PC-9 (cell line): ENCODE results near the gene HEPHL1. TPM values are rescaled to one million over a fixed set of nuclear protein-coding genes. Genes with fewer than 3 reads are reported as not detected.

Experiments used
- BruUV-seq: library from RNA; stranded (reverse); fragments of 400-500 nt; replicated peaks from 2 replicates; lab custom pipeline; 2021; lab: Mats Ljungman, UMichigan
- CTCF ChIA-PET: fragments of 300-600 bp; sonication (Branson Sonifier 250); formaldehyde crosslinking; loops from one replicate; lab custom pipeline; 2022; ENCODE audit warnings: antibody characterized with exemption; lab: Charles Lee
- POLR2A ChIA-PET: fragments of 300-600 bp; sonication (Branson Sonifier 250); formaldehyde crosslinking; loops from one replicate; lab custom pipeline; 2022; ENCODE audit warnings: antibody characterized with exemption; ENCODE audit not compliant: unreplicated experiment; lab: Charles Lee
- DNase-seq, 2 experiments: peaks; one replicate each; pipeline versions ENCODE4 v3.0.0 to v3.0.0-alpha.2; 2015 to 2022; ENCODE audit warnings: mixed read lengths in 1 of 2
- H2AFZ ChIP-seq: fragments of 200-600 bp; sonication (generic); 2 replicates; pipeline ENCODE4 v1.8.1; 2017; ENCODE audit warnings: antibody characterized with exemption
- H3F3A ChIP-seq: fragments of 200-600 bp; sonication (generic); 2 replicates; pipeline ENCODE4 v1.8.1; 2017; ENCODE audit warnings: antibody characterized with exemption, mild to moderate bottlenecking, low read depth; ENCODE audit not compliant: insufficient read depth
- H3K27ac ChIP-seq: fragments of 200-600 bp; sonication (generic); 2 replicates; pipeline ENCODE4 v1.6.1; 2016; ENCODE audit warnings: mixed run types
- H3K27me3 ChIP-seq: fragments of 200-600 bp; sonication (generic); 2 replicates; pipeline ENCODE4 v1.6.1; 2016; ENCODE audit warnings: low read depth, mixed run types; ENCODE audit not compliant: insufficient read depth
- H3K36me3 ChIP-seq: fragments of 200-600 bp; sonication (generic); 2 replicates; pipeline ENCODE4 v1.6.1; 2016; ENCODE audit warnings: low read depth, mixed run types
- H3K4me1 ChIP-seq: fragments of 200-600 bp; sonication (generic); replicated peaks from 2 replicates; pipeline ENCODE4 v1.6.1; 2016; ENCODE audit warnings: mixed run types; ENCODE audit not compliant: insufficient read depth
- H3K4me2 ChIP-seq: fragments of 200-600 bp; sonication (generic); 2 replicates; pipeline ENCODE4 v1.6.1; 2017; ENCODE audit warnings: mixed run types
- H3K4me3 ChIP-seq: fragments of 200-600 bp; sonication (generic); 2 replicates; pipeline ENCODE4 v1.6.1; 2016; ENCODE audit warnings: mixed run types
- H3K79me2 ChIP-seq: fragments of 200-600 bp; sonication (generic); 2 replicates; pipeline ENCODE4 v1.6.1; 2017; ENCODE audit warnings: low read depth, mixed run types
- H3K9me2 ChIP-seq: fragments of 200-600 bp; sonication (generic); 2 replicates; pipeline ENCODE4 v1.8.1; 2017; ENCODE audit warnings: mild to moderate bottlenecking; ENCODE audit not compliant: insufficient read depth
- H3K9me3 ChIP-seq: fragments of 200-600 bp; sonication (generic); 2 replicates; pipeline ENCODE4 v1.8.1; 2016; ENCODE audit warnings: low read depth; ENCODE audit not compliant: insufficient read depth
- H4K20me1 ChIP-seq: fragments of 200-600 bp; sonication (generic); 2 replicates; pipeline ENCODE4 v1.8.1; 2017; ENCODE audit not compliant: insufficient read depth
- EZH2 ChIP-seq: fragments of 200-600 bp; sonication (generic); IDR thresholded peaks from 2 replicates; pipeline ENCODE4 v1.8.0; 2017; ENCODE audit warnings: antibody characterized with exemption, low read depth
- intact Hi-C: fragments of 100-400 bp; cut with micrococcal nuclease; formaldehyde crosslinking; loops from one replicate; pipeline ENCODE4 v1.10.0; 2022; ENCODE audit not compliant: unreplicated experiment
- total RNA-seq: library from RNA; stranded (reverse); gene quantifications from 2 replicates; pipeline ENCODE4 v1.2.3, GENCODE V29; 2021
- TF ChIP-seq, protein P1 (sequence below): fragments of 200-600 bp; sonication (generic); conservative IDR thresholded peaks from 2 replicates; pipeline ENCODE4 v1.6.1; 2017; ENCODE audit warnings: mixed run types, antibody characterized with exemption, mild to moderate bottlenecking, moderate library complexity

The HEPHL1 gene
- total RNA-seq, 1 experiment from 2014 or later, result not detected

GRCh38 chr11:94031625-94032024 lies 10.5 kb downstream of the HEPHL1 start:
- Histone ChIP-seq H3K36me3 (no peaks in the 10 kb centered on the region), H2AFZ (no peak overlapping the region), H3K4me2 (no peak overlapping the region), H3K79me2 (no peaks in the 10 kb centered on the region), H4K20me1 (no peaks in the 10 kb centered on the region), H3K4me3 (no peak overlapping the region), H3K9me3 (0 out of 2 replicates have a peak, but pooled peaks cover 4% of the 10 kb centered on the region), H3K9me2 (no peaks in the 10 kb centered on the region), H3K27ac (no peak overlapping the region), H3F3A (peaks cover 13% of the 10 kb centered on the region; the same call in 1 of the 2 replicates), H3K27me3 (no peaks in the 10 kb centered on the region), H3K4me1 (peaks cover 15% of the 10 kb centered on the region)
- no peak for DNase-seq
- TF ChIP-seq EZH2, result no peak
- TF ChIP-seq, protein P1, sequence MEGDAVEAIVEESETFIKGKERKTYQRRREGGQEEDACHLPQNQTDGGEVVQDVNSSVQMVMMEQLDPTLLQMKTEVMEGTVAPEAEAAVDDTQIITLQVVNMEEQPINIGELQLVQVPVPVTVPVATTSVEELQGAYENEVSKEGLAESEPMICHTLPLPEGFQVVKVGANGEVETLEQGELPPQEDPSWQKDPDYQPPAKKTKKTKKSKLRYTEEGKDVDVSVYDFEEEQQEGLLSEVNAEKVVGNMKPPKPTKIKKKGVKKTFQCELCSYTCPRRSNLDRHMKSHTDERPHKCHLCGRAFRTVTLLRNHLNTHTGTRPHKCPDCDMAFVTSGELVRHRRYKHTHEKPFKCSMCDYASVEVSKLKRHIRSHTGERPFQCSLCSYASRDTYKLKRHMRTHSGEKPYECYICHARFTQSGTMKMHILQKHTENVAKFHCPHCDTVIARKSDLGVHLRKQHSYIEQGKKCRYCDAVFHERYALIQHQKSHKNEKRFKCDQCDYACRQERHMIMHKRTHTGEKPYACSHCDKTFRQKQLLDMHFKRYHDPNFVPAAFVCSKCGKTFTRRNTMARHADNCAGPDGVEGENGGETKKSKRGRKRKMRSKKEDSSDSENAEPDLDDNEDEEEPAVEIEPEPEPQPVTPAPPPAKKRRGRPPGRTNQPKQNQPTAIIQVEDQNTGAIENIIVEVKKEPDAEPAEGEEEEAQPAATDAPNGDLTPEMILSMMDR, result no peak
- intact Hi-C loops, result no loop called here
- CTCF ChIA-PET, result no interaction called here
- no TSS peak for BruUV-seq
- POLR2A ChIA-PET, result no interaction called here

- TF ChIP-seq, protein P1, result no peak
- TF ChIP-seq EZH2, result no peak
- intact Hi-C loops, result no loop called here
- H3K4me2 ChIP-seq, result no peak overlapping the region
- BruUV-seq, result no TSS peak
- H2AFZ ChIP-seq, result no peak overlapping the region
- DNase-seq, result no peak
- H3K27me3 ChIP-seq, result no peaks in the 10 kb centered on the region
- no peaks in the 10 kb centered on the region for H4K20me1 ChIP-seq
- H3K4me3 ChIP-seq, result no peak overlapping the region
- H3K9me2 ChIP-seq, result no peaks in the 10 kb centered on the region
- ChIA-PET POLR2A (no interaction called here), CTCF (no interaction called here)
- peaks cover 15% of the 10 kb centered on the region for H3K4me1 ChIP-seq
- H3K79me2 ChIP-seq, result no peaks in the 10 kb centered on the region
- 0 out of 2 replicates have a peak, but pooled peaks cover 3% of the 10 kb centered on the region for H3K9me3 ChIP-seq
- no peak overlapping the region for H3K27ac ChIP-seq
- H3F3A ChIP-seq, result peaks cover 13% of the 10 kb centered on the region; the same call in 1 of the 2 replicates
- H3K36me3 ChIP-seq, result no peaks in the 10 kb centered on the region
Measured at GRCh38 chr11:94032066-94032465, 10.9 kb downstream of the HEPHL1 start.

DNA sequence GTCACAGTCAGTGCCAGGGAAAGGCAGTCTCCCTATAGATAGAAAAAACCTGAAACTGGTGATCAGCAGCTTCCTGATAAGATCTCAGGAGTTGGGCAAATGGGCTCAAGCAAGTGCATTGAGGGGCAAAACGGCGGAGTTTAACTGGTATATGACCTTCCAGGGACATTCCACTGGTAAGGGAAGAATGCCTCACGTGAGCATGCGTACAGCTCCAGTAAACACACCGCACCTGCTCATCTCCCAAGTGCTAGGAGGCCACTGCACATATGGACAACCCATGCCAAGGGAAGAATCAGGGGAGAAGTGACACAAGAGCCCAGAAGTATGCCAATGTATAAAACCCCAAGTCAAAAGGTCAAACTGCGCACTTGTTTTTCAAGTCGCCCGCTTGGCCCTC lies 11.6 kb downstream of the HEPHL1 start:
- Histone ChIP-seq H3K4me2 (no peak overlapping the region), H3K27me3 (no peaks in the 10 kb centered on the region), H3K9me2 (no peaks in the 10 kb centered on the region), H3K4me1 (peaks cover 14% of the 10 kb centered on the region), H3K36me3 (no peaks in the 10 kb centered on the region), H3K9me3 (no peaks in the 10 kb centered on the region), H2AFZ (no peak overlapping the region), H3F3A (peaks cover 12% of the 10 kb centered on the region; the same call in 1 of the 2 replicates), H4K20me1 (no peaks in the 10 kb centered on the region), H3K27ac (no peak overlapping the region), H3K4me3 (no peak overlapping the region), H3K79me2 (no peaks in the 10 kb centered on the region)
- no peak for DNase-seq
- POLR2A ChIA-PET, result no interaction called here
- intact Hi-C loops, result no loop called here
- CTCF ChIA-PET, result no interaction called here
- no TSS peak for BruUV-seq
- no peak for TF ChIP-seq EZH2
- TF ChIP-seq, protein P1, result no peak
